Testis (tissue), 3 donors: ENCODE results near the gene COL7A1. TPM values are rescaled to one million over a fixed set of nuclear protein-coding genes. Genes with fewer than 3 reads are reported as not detected.

Experiments used
- DNase-seq: peaks from one replicate; pipeline ENCODE4 v3.0.0-alpha.2; 2019
- H3K27ac ChIP-seq, 2 donors: fragments of 200-600 bp; sonication (generic); one replicate each; pipeline ENCODE4 v1.5.1; 2019
- H3K27me3 ChIP-seq: fragments of 200-600 bp; sonication (generic); one replicate; pipeline ENCODE4 v1.5.1; 2019
- H3K36me3 ChIP-seq: fragments of 200-600 bp; sonication (generic); one replicate; pipeline ENCODE4 v1.5.1; 2017; ENCODE audit warnings: low read depth; ENCODE audit errors: missing control alignments
- H3K4me1 ChIP-seq: fragments of 200-600 bp; sonication (generic); one replicate; pipeline ENCODE4 v1.5.1; 2019
- H3K4me3 ChIP-seq, 2 donors: fragments of 200-600 bp; sonication (generic); one replicate each; pipeline ENCODE4 v1.5.1; 2017 to 2019
- H3K9me3 ChIP-seq: fragments of 200-600 bp; sonication (generic); one replicate; pipeline ENCODE4 v1.5.1; 2017
- CTCF ChIP-seq, 3 experiments: fragments of 450-650 bp in 2 of 3; fragments of 200-600 bp in 1 of 3; sonication (generic) in 1 of 3; IDR thresholded peaks; one replicate each; pipeline ENCODE4 v1.5.1; 2016 to 2019; ENCODE audit warnings: antibody characterized with exemption in 3 of 3, mild to moderate bottlenecking in 2 of 3, moderate library complexity in 1 of 3
- POLR2A ChIP-seq: fragments of 450-650 bp; IDR thresholded peaks from one replicate; pipeline ENCODE4 v1.6.1; 2017; ENCODE audit warnings: antibody characterized with exemption, mild to moderate bottlenecking, moderate library complexity
- WGBS, 2 donors: methylation state at CpG; one replicate each; pipeline ENCODE4 v1.1.5; 2018; 5-methylcytosine and 5-hydroxymethylcytosine counted together
- intact Hi-C: fragments of 100-400 bp; cut with DNase I; formaldehyde crosslinking; loops from one replicate; pipeline ENCODE4 v1.15.1; 2023; ENCODE audit warnings: low total_unique reads
- polyA plus RNA-seq: library from polyadenylated mRNA; stranded (reverse); fragments of 350-450 nt; fragmentation: Illumina TruSeq; extraction: RNeasy Lipid Tissue Mini Kit (QIAGEN cat#74804); gene quantifications from one replicate; pipeline ENCODE4 v1.2.3, GENCODE V29; 2014; ENCODE audit warnings: low read depth, low replicate concordance; ENCODE audit not compliant: insufficient read depth
- total RNA-seq, 2 donors: library from RNA; depleted of rRNA; stranded (reverse); fragments of >200 nt; gene quantifications; one replicate each; pipeline ENCODE4 v1.2.3, GENCODE V29; 2016

The COL7A1 gene
- total and polyA plus RNA-seq, 3 donors from 2014 or later, result 19.9 to 39.1 (median 34.1) TPM

GRCh38 chr3:48633256-48633655 is 38.1 kb upstream of the COL7A1 start:
- Histone ChIP-seq H3K4me3 (no peak overlapping the region), H3K27ac (no peak overlapping the region), H3K27me3 (no peaks in the 10 kb centered on the region), H3K9me3 (no peaks in the 10 kb centered on the region), H3K4me1 (peaks cover 12% of the 10 kb centered on the region), H3K36me3 (no peaks in the 10 kb centered on the region)
- WGBS, 2 donors, result 94 to 97% methylated on average over 9 to 14 of the region's 15 CpGs
- TF ChIP-seq CTCF (IDR thresholded peaks at IDR 0.05) (no peak), POLR2A (no peak)
- intact Hi-C loops, result no loop called here
- DNase-seq, result no peak

DNA sequence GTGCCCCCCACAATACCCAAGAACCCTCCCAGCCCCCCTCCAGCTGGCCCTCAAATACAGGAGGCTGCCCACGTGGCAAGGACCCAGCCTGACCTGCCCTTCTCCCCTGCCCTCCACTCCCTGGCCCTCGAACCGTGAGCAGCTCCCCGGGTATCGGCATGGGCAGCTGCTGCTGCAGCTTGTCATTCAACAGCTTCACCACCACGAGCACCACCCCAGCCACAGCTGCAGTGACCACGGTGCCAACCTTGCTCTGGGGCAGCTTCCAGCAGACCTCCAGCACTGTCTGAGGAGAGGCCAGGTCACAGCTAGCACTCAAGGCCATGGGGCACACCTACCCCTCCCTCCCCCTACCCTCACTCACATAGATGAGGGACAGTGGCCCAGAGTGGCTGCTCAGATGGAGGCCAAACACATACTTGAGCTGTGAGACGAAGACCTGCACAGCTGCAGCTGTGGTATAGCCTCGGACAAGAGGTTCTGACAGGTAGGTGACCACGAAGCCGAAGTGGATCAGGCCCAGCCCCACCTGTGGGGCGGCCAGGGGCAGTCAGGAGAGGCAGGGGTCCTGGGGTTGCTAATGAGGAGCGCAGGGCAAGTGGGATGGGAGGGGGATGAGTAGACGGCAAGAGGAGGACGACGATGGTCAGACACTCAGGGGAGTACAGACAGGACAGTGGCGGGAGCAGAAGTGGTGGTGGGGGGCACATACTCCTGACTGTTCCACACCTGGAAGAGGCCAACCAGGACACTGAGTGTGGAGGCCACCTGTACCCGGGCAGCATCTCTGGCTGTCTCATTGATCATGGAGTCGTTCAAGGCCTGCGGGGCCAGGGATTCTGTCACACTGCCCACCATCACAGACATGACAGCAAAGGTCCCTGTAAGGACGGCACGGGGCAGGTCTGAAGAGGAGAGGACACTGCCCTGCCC is 36.7 kb upstream of the COL7A1 start:
- WGBS, 2 donors, result 90 to 94% methylated on average over 13 to 22 of the region's 22 CpGs
- Histone ChIP-seq H3K36me3 (no peaks in the 10 kb centered on the region), H3K4me1 (peaks cover 12% of the 10 kb centered on the region), H3K27me3 (no peaks in the 10 kb centered on the region), H3K27ac (no peak overlapping the region), H3K4me3 (no peak overlapping the region), H3K9me3 (no peaks in the 10 kb centered on the region)
- intact Hi-C loops, result no loop called here
- TF ChIP-seq CTCF (IDR thresholded peaks at IDR 0.05) (no peak), POLR2A (no peak)
- DNase-seq, result no peak

DNA sequence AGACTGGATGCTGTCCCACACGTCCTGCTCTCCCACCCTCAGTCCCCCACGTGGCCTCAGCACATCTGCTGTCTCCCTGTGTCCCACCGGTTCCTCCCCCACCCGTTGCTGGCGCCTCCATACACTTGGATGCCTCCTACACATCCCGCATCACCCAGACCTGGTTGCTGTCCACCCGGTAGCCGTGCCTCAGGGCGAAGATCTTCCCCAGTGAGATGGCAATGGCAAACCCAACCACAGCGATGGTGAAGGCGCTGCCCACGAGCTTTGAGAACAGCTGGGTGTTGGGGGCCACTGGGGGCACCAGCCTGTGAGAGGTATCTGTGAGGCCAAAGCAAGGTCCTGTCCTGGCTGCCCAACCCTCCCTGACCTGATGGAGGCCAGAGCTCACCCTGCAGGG is 35.7 kb upstream of the COL7A1 start:
- Histone ChIP-seq H3K27ac (no peak overlapping the region), H3K9me3 (no peaks in the 10 kb centered on the region), H3K36me3 (no peaks in the 10 kb centered on the region), H3K4me1 (peaks cover 4% of the 10 kb centered on the region), H3K4me3 (no peak overlapping the region), H3K27me3 (no peaks in the 10 kb centered on the region)
- no peak for TF ChIP-seq CTCF (IDR thresholded peaks at IDR 0.05)
- TF ChIP-seq POLR2A, result no peak
- intact Hi-C loops, result no loop called here
- 77 to 79% methylated on average over 8 to 12 of the region's 12 CpGs for WGBS, 2 donors
- DNase-seq, result no peak

DNA sequence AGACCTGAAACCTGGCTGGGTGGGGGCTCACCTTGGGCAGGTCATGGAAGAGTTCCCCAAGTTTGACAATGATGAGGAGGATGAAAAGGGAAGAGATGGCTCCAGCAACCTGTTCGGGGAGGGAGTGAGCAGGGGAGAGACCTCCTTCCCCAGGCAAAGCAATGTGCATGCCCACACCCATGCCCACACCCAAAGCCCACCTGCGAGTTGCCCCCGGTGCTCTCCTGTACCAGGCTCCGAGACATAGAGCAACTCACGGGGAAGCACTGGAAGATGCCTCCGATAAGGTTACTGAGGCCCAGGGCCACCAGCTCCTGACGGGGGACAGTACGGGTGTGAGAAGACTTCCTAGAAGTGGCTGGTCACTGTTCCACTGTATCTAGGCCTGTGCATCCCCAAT is 35.3 kb upstream of the COL7A1 start:
- no peak for TF ChIP-seq POLR2A
- TF ChIP-seq CTCF (IDR thresholded peaks at IDR 0.05), result no peak
- Histone ChIP-seq H3K9me3 (no peaks in the 10 kb centered on the region), H3K4me1 (peaks cover 4% of the 10 kb centered on the region), H3K27me3 (no peaks in the 10 kb centered on the region), H3K27ac (no peak overlapping the region), H3K4me3 (no peak overlapping the region), H3K36me3 (no peaks in the 10 kb centered on the region)
- intact Hi-C loops, result no loop called here
- 88 to 100% methylated on average over 8 of the region's 8 CpGs for WGBS, 2 donors
- DNase-seq, result no peak

DNA sequence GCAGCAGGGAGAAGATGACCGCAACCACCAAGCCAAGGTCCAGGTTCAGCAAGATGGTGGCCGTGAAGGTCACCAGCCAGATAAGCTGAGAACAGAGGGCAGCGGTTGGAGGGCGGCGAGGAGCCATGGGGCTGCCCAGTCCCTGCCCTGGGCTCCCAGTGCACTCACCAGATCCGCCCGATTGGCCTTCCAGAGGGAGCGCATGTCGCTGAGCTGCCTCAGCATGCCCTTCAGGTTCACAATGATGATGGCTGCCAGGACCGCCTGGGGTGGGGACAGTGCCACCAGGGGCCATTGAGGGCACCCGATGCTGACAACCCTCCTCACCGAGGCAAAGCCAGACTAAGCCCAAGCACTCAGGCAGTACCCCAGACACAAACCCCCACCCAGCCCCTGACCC is 34.8 kb upstream of the COL7A1 start:
- DNase-seq, result no peak
- H3K36me3 ChIP-seq, result no peaks in the 10 kb centered on the region
- WGBS, 2 donors, result 95% methylated on average over 12 of the region's 12 CpGs
- no peak overlapping the region for H3K4me3 ChIP-seq
- intact Hi-C loops, result no loop called here
- H3K27ac ChIP-seq, result no peak overlapping the region
- no peak for TF ChIP-seq POLR2A
- TF ChIP-seq CTCF (IDR thresholded peaks at IDR 0.05), result no peak
- no peaks in the 10 kb centered on the region for H3K9me3 ChIP-seq
- peaks cover 4% of the 10 kb centered on the region for H3K4me1 ChIP-seq
- no peaks in the 10 kb centered on the region for H3K27me3 ChIP-seq
